Activated naive CD4-positive, alpha-beta T cell treated with anti-CD3 and anti-CD28 coated beads, Interleukin-2, amount 50 U/mL, for 24 hours (primary cell): ENCODE measurements around the gene CLEC9A.

Source experiments
- H3K27ac Mint-ChIP-seq: one replicate; pipeline ENCODE4 v1.8.0; 2021; ENCODE audit warnings: mild to moderate bottlenecking, mixed read lengths
- H3K27me3 Mint-ChIP-seq: one replicate; pipeline ENCODE4 v1.8.0; 2021; ENCODE audit warnings: mixed read lengths
- H3K36me3 Mint-ChIP-seq: one replicate; pipeline ENCODE4 v1.8.0; 2021; ENCODE audit warnings: mixed read lengths
- H3K4me1 Mint-ChIP-seq: one replicate; pipeline ENCODE4 v1.8.0; 2021; ENCODE audit warnings: mixed read lengths
- H3K4me3 Mint-ChIP-seq: one replicate; pipeline ENCODE4 v1.8.0; 2021; ENCODE audit warnings: mild to moderate bottlenecking, mixed read lengths
- H3K9me3 Mint-ChIP-seq: one replicate; pipeline ENCODE4 v1.8.0; 2021; ENCODE audit warnings: mixed read lengths

The CLEC9A gene

GRCh38 chr12:10084733-10085132, 54.3 kb downstream of the CLEC9A start:
- Mint-ChIP-seq H3K4me1 (no peaks in the 10 kb centered on the region), H3K4me3 (no peak overlapping the region), H3K27ac (no peak overlapping the region), H3K27me3 (peaks cover 2% of the 10 kb centered on the region), H3K9me3 (peaks cover 10% of the 10 kb centered on the region), H3K36me3 (peaks cover 8% of the 10 kb centered on the region)

GRCh38 chr12:10086387-10086786, 55.9 kb downstream of the CLEC9A start:
- H3K27ac Mint-ChIP-seq = no peak overlapping the region
- peaks cover 10% of the 10 kb centered on the region for H3K9me3 Mint-ChIP-seq
- H3K4me3 Mint-ChIP-seq = no peak overlapping the region
- H3K36me3 Mint-ChIP-seq = peaks cover 8% of the 10 kb centered on the region
- peaks cover 2% of the 10 kb centered on the region for H3K27me3 Mint-ChIP-seq
- H3K4me1 Mint-ChIP-seq = no peaks in the 10 kb centered on the region

- Mint-ChIP-seq H3K4me3 (no peak overlapping the region), H3K36me3 (peaks cover 8% of the 10 kb centered on the region), H3K27ac (no peak overlapping the region), H3K9me3 (peaks cover 10% of the 10 kb centered on the region), H3K4me1 (no peaks in the 10 kb centered on the region), H3K27me3 (no peaks in the 10 kb centered on the region)
These were observed 57.5 kb downstream of the CLEC9A start for GRCh38 chr12:10088031-10088430.

- peaks cover 4% of the 10 kb centered on the region for H3K36me3 Mint-ChIP-seq
- H3K4me1 Mint-ChIP-seq = no peaks in the 10 kb centered on the region
- H3K27me3 Mint-ChIP-seq = no peaks in the 10 kb centered on the region
- peaks cover 7% of the 10 kb centered on the region for H3K9me3 Mint-ChIP-seq
- no peak overlapping the region for H3K27ac Mint-ChIP-seq
- H3K4me3 Mint-ChIP-seq = no peak overlapping the region
These were observed 58.7 kb downstream of the CLEC9A start for GRCh38 chr12:10088955-10089900.

- Mint-ChIP-seq H3K4me3 (no peak overlapping the region), H3K27ac (no peak overlapping the region), H3K4me1 (no peaks in the 10 kb centered on the region), H3K9me3 (no peaks in the 10 kb centered on the region), H3K27me3 (no peaks in the 10 kb centered on the region), H3K36me3 (no peaks in the 10 kb centered on the region)
These were observed 64.3 kb downstream of the CLEC9A start for GRCh38 chr12:10094646-10095395.

GRCh38 chr12:10095971-10096370, 65.5 kb downstream of the CLEC9A start:
- Mint-ChIP-seq H3K4me1 (no peaks in the 10 kb centered on the region), H3K27me3 (no peaks in the 10 kb centered on the region), H3K9me3 (no peaks in the 10 kb centered on the region), H3K27ac (no peak overlapping the region), H3K4me3 (no peak overlapping the region), H3K36me3 (no peaks in the 10 kb centered on the region)

- H3K4me3 Mint-ChIP-seq = no peak overlapping the region
- H3K27me3 Mint-ChIP-seq = no peaks in the 10 kb centered on the region
- H3K4me1 Mint-ChIP-seq = no peaks in the 10 kb centered on the region
- H3K36me3 Mint-ChIP-seq = no peaks in the 10 kb centered on the region
- no peak overlapping the region for H3K27ac Mint-ChIP-seq
- no peaks in the 10 kb centered on the region for H3K9me3 Mint-ChIP-seq
These were observed 67.0 kb downstream of the CLEC9A start for GRCh38 chr12:10097521-10097920.

- peaks cover 5% of the 10 kb centered on the region for H3K36me3 Mint-ChIP-seq
- H3K9me3 Mint-ChIP-seq = peaks cover 7% of the 10 kb centered on the region
- no peak within 1 kb of the TSS for H3K4me3 Mint-ChIP-seq
- no peaks in the 10 kb centered on the region for H3K4me1 Mint-ChIP-seq
- H3K27me3 Mint-ChIP-seq = peaks cover 4% of the 10 kb centered on the region
- H3K27ac Mint-ChIP-seq = no peak within 1 kb of the TSS
These were observed 68.3 kb downstream of the CLEC9A start, which contains the start of gene CLEC1A for GRCh38 chr12:10098791-10099190. Gene CLEC1A (minus strand): TSS chr12:10098985. CDS start chr12:10098922, 63 bp downstream.

GRCh38 chr12:10101042-10101579, 70.6 kb downstream of the CLEC9A start:
- Mint-ChIP-seq H3K27ac (no peak overlapping the region), H3K27me3 (peaks cover 7% of the 10 kb centered on the region), H3K36me3 (peaks cover 5% of the 10 kb centered on the region), H3K4me1 (no peaks in the 10 kb centered on the region), H3K4me3 (no peak overlapping the region), H3K9me3 (peaks cover 8% of the 10 kb centered on the region)

GRCh38 chr12:10101648-10102220, 71.3 kb downstream of the CLEC9A start:
- no peak overlapping the region for H3K4me3 Mint-ChIP-seq

GRCh38 chr12:10102322-10102721, 71.8 kb downstream of the CLEC9A start:
- peaks cover 10% of the 10 kb centered on the region for H3K27me3 Mint-ChIP-seq
- H3K27ac Mint-ChIP-seq = no peak overlapping the region
- H3K36me3 Mint-ChIP-seq = peaks cover 5% of the 10 kb centered on the region
- H3K9me3 Mint-ChIP-seq = peaks cover 8% of the 10 kb centered on the region
- H3K4me1 Mint-ChIP-seq = no peaks in the 10 kb centered on the region
- no peak overlapping the region for H3K4me3 Mint-ChIP-seq

More at GRCh38 chr12:10101648-10102220, 71.3 kb downstream of the CLEC9A start:
- Mint-ChIP-seq H3K4me1 (no peaks in the 10 kb centered on the region), H3K27me3 (peaks cover 7% of the 10 kb centered on the region), H3K9me3 (peaks cover 8% of the 10 kb centered on the region), H3K27ac (no peak overlapping the region), H3K36me3 (peaks cover 5% of the 10 kb centered on the region)

GRCh38 chr12:10110256-10110844, 79.9 kb downstream of the CLEC9A start:
- Mint-ChIP-seq H3K4me1 (no peaks in the 10 kb centered on the region), H3K27me3 (peaks cover 6% of the 10 kb centered on the region), H3K9me3 (no peaks in the 10 kb centered on the region), H3K27ac (no peak overlapping the region), H3K4me3 (no peak overlapping the region), H3K36me3 (no peaks in the 10 kb centered on the region)

- Mint-ChIP-seq H3K27me3 (peaks cover 4% of the 10 kb centered on the region), H3K27ac (no peak overlapping the region), H3K4me3 (no peak overlapping the region), H3K36me3 (no peaks in the 10 kb centered on the region), H3K4me1 (no peaks in the 10 kb centered on the region), H3K9me3 (no peaks in the 10 kb centered on the region)
These were observed 81.0 kb downstream of the CLEC9A start for GRCh38 chr12:10111451-10111850.

GRCh38 chr12:10113075-10113474, 82.6 kb downstream of the CLEC9A start:
- peaks cover 1% of the 10 kb centered on the region for H3K27me3 Mint-ChIP-seq
- no peak overlapping the region for H3K27ac Mint-ChIP-seq
- no peaks in the 10 kb centered on the region for H3K36me3 Mint-ChIP-seq
- no peaks in the 10 kb centered on the region for H3K4me1 Mint-ChIP-seq
- H3K9me3 Mint-ChIP-seq = no peaks in the 10 kb centered on the region
- H3K4me3 Mint-ChIP-seq = no peak overlapping the region

- H3K27ac Mint-ChIP-seq = no peak overlapping the region
- H3K9me3 Mint-ChIP-seq = no peaks in the 10 kb centered on the region
- no peak overlapping the region for H3K4me3 Mint-ChIP-seq
- H3K4me1 Mint-ChIP-seq = no peaks in the 10 kb centered on the region
- H3K27me3 Mint-ChIP-seq = peaks cover 3% of the 10 kb centered on the region
- H3K36me3 Mint-ChIP-seq = no peaks in the 10 kb centered on the region
These were observed 83.4 kb downstream of the CLEC9A start for GRCh38 chr12:10113920-10114319.
